Right lobe of liver (tissue), 6 donors: ENCODE results near the gene CLDN20. TPM values are rescaled to one million over a fixed set of nuclear protein-coding genes. Genes with fewer than 3 reads are reported as not detected.
"Not testable (repeated sequence)": the region's sequence is repeated elsewhere in the genome, so short reads cannot be mapped to it uniquely, and the experiment has no call there.

Experiments used
- ATAC-seq, 4 donors: fragments of 200-7000 bp; cut with Tn5 transposase; one replicate each; pipeline ENCODE4 v1.9.1; 2020; ENCODE audit warnings: mild to moderate bottlenecking in 4 of 4, moderate library complexity in 4 of 4
- DNase-seq, 3 donors: peaks; one replicate each; pipeline ENCODE4 v3.0.0-alpha.2; 2020
- H3K27ac ChIP-seq, 3 donors: fragments of 200-600 bp; one replicate each; pipeline ENCODE4 v1.8.0; 2022
- H3K27me3 ChIP-seq, 2 donors: fragments of 200-600 bp; one replicate each; pipeline ENCODE4 v1.8.0; 2022
- H3K36me3 ChIP-seq, 4 donors: fragments of 200-600 bp; sonication (generic) in 1 of 4; one replicate each; pipeline versions ENCODE4 v1.5.1 to v1.8.0; 2017 to 2022; ENCODE audit warnings: control low read depth in 1 of 4
- H3K4me1 ChIP-seq, 4 donors: fragments of 200-600 bp; sonication (generic) in 1 of 4; one replicate each; pipeline versions ENCODE4 v1.5.1 to v1.8.0; 2017 to 2022; ENCODE audit warnings: control low read depth in 1 of 4
- H3K4me3 ChIP-seq, 3 donors: fragments of 200-600 bp; one replicate each; pipeline ENCODE4 v1.8.0; 2022
- H3K9me3 ChIP-seq, 4 donors: fragments of 200-600 bp; sonication (generic) in 1 of 4; one replicate each; pipeline versions ENCODE4 v1.5.1 to v1.8.0; 2017 to 2022; ENCODE audit warnings: control low read depth in 1 of 4
- CTCF ChIP-seq, 4 donors: fragments of 200-600 bp in 3 of 4; fragments of 450-650 bp in 1 of 4; IDR thresholded peaks; one replicate each; pipeline versions ENCODE4 v1.5.1 to v1.8.0; 2016 to 2022; ENCODE audit warnings: antibody characterized with exemption in 4 of 4, mild to moderate bottlenecking in 2 of 4
- POLR2A ChIP-seq: fragments of 450-650 bp; IDR thresholded peaks from one replicate; pipeline ENCODE4 v1.6.1; 2017; ENCODE audit warnings: antibody characterized with exemption, mild to moderate bottlenecking
- WGBS: methylation state at CpG from one replicate; pipeline ENCODE4 v1.1.6; 2018; ENCODE audit warnings: low coverage, low lambda C conversion rate; ENCODE audit not compliant: insufficient coverage; ENCODE audit errors: missing lambda C conversion rate; 5-methylcytosine and 5-hydroxymethylcytosine counted together
- intact Hi-C, 2 donors: fragments of 100-400 bp; cut with DNase I; formaldehyde crosslinking; loops; one replicate each; pipeline versions ENCODE4 v1.11.2 to v1.14.1; 2022
- long read RNA-seq: library from polyadenylated mRNA; unstranded; transcript quantifications from one replicate; pipeline ENCODE4 v2.0.0, GENCODE V29; 2019
- total RNA-seq, 6 experiments: library from RNA; depleted of rRNA in 2 of 6; stranded (reverse); fragments of >200 nt in 2 of 6; fragmentation: NEBNext Ultra II Directional in 3 of 6; extraction: Animal tissue kit (Norgen Biotek cat#: 25700) in 3 of 6; gene quantifications; one replicate each; pipeline versions ENCODE4 v1.1.0 to v1.2.4, GENCODE V29; 2016 to 2023
- donor health status: DM: no; HTN: yes; CAD: no.
- donor health status: DM: no; HTN: no; CAD: no.
- donor health status: DM: no; HTN: no; CAD: no.
- donor health status: DM: no; HTN: yes; CAD: no.
- donor health status: DM: no; HTN: yes; CAD: no.

CLDN20 gene, protein sequence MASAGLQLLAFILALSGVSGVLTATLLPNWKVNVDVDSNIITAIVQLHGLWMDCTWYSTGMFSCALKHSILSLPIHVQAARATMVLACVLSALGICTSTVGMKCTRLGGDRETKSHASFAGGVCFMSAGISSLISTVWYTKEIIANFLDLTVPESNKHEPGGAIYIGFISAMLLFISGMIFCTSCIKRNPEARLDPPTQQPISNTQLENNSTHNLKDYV
- not detected for total RNA-seq
- long read RNA-seq, partial matches to known transcripts, result 0 of 1 reads
- long read RNA-seq, other reads (novel, unspliced or antisense), result 1 of 1 reads

GRCh38 chr6:155263373-155264063, at the start of gene CLDN20:
Gene CLDN20, plus strand, starts transcription at chr6:155264013. Its CDS starts 11,707 bp downstream, at chr6:155275720.
- no peak for ATAC-seq

GRCh38 chr6:155215906-155216305, 47.9 kb upstream of the CLDN20 start:
- no peak for ATAC-seq
- intact Hi-C loops, result no loop called here
- Histone ChIP-seq H3K4me3 (no peak overlapping the region), H3K27me3 (no peaks in the 10 kb centered on the region), H3K9me3 (no peaks in the 10 kb centered on the region), H3K4me1 (no peaks in the 10 kb centered on the region), H3K27ac (no peak overlapping the region), H3K36me3 (no peaks in the 10 kb centered on the region)
- no peak for TF ChIP-seq CTCF (IDR thresholded peaks at IDR 0.05)
- TF ChIP-seq POLR2A, result no peak
- 22% methylated on average over 1 of the region's 4 CpGs for WGBS
- no peak for DNase-seq

More at GRCh38 chr6:155263373-155264063, at the start of gene CLDN20:
- H3K4me3 ChIP-seq, result no peak within 1 kb of the TSS
- no peak for TF ChIP-seq POLR2A
- TF ChIP-seq CTCF (IDR thresholded peaks at IDR 0.05), result no peak
- DNase-seq, result no peak
- peaks cover 0 to 19% (median 8%) of the 10 kb centered on the region in 4 donors for H3K36me3 ChIP-seq
- no peaks in the 10 kb centered on the region for H3K4me1 ChIP-seq
- H3K27ac ChIP-seq, result no peak within 1 kb of the TSS
- intact Hi-C loops, result no loop called here
- H3K27me3 ChIP-seq, result no peaks in the 10 kb centered on the region
- 87% methylated on average over 9 of the region's 10 CpGs for WGBS
- H3K9me3 ChIP-seq, result no peaks in the 10 kb centered on the region

DNA sequence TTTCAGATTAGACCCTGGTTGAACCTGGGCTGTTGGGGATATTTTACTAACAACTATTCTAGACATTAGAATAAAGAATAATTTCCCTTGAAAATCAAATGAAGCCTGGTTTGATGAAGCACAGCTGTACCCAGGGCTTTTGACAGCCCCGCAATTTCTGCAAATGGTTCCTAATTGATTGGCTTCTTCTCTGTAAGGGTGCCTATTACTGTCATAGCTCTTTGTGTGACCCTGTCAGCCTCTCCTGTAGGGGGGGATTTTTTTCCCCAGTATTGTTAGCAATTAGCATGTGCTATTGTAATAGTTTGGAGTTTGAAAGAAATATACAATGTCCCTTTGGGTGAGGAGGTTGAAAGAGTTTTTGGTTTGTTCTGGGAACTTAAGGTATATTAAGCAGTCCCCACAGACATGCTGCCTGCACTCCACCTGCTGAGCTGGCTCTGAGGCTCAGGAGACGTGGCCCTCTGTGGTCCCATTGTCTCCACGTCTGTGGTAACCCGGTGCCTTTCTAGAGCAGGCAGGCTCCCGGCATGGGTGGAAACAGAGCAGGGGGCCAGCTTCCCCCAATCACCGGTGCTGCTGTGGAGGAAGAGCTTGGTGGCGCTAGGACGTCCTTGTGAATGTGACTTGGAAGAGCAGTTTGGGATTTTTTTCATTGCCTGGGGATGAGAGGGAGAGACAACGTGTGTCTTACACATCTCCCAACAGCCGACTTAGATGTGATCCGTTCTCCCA, 47.3 kb upstream of the CLDN20 start:
- DNase-seq (no peak), ATAC-seq (no peak)
- TF ChIP-seq POLR2A, result no peak
- no peak for TF ChIP-seq CTCF (IDR thresholded peaks at IDR 0.05)
- no peaks in the 10 kb centered on the region for H3K9me3 ChIP-seq
- no peak overlapping the region for H3K27ac ChIP-seq
- no peaks in the 10 kb centered on the region for H3K36me3 ChIP-seq
- intact Hi-C loops, result no loop called here
- H3K27me3 ChIP-seq, result no peaks in the 10 kb centered on the region
- WGBS, result 31% methylated on average over 9 of the region's 11 CpGs
- no peak overlapping the region for H3K4me3 ChIP-seq
- no peaks in the 10 kb centered on the region for H3K4me1 ChIP-seq

- not testable (repeated sequence) for H3K27ac ChIP-seq, ATAC-seq
- WGBS, result 81% methylated on average over 16 of the region's 20 CpGs
These were observed 45.1 kb upstream of the CLDN20 start for GRCh38 chr6:155218711-155219110.

DNA sequence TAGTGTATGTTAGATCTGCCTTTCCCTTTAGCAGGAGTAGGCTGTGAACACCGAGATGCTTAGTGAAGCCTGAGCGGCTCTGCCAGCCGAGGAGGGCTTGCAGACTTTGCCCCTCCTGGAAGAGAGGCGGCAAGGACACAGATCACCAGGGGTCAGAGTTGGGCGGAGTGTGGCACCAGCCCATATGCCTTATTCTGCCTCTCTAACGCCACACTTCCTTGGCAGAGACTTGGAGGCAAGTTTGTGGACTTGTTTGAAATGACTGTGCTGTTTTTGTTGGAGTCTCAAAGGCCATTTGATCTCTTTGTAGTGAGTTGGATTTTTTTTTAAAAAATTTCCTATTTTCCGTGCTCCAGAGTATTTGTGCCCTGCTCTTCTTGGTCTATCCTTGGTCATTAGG, 44.5 kb upstream of the CLDN20 start:
- no peaks in the 10 kb centered on the region for H3K9me3 ChIP-seq
- no peaks in the 10 kb centered on the region for H3K27me3 ChIP-seq
- no peaks in the 10 kb centered on the region for H3K36me3 ChIP-seq
- intact Hi-C loops, result no loop called here
- WGBS, result 73% methylated on average over 5 of the region's 7 CpGs
- H3K27ac ChIP-seq, result no peak overlapping the region
- H3K4me1 ChIP-seq, result no peaks in the 10 kb centered on the region
- no peak for ATAC-seq
- DNase-seq, result no peak
- no peak overlapping the region for H3K4me3 ChIP-seq
- no peak for TF ChIP-seq CTCF (IDR thresholded peaks at IDR 0.05)
- no peak for TF ChIP-seq POLR2A

More at GRCh38 chr6:155218711-155219110, 45.1 kb upstream of the CLDN20 start:
- H3K9me3 ChIP-seq, H3K4me3 ChIP-seq, H3K27me3 ChIP-seq, intact Hi-C loops, H3K36me3 ChIP-seq, H3K4me1 ChIP-seq, DNase-seq: not testable (repeated sequence)
